H4 (cell line): Measurements from ENCODE around the gene RCAN1. TPM values are rescaled to one million over a fixed set of nuclear protein-coding genes. Genes with fewer than 3 reads are reported as not detected.

Experiments
- DNase-seq: peaks from one replicate; pipeline ENCODE4 v3.0.0-alpha.2; 2015; ENCODE audit warnings: low spot score
- total RNA-seq: library from RNA; depleted of rRNA; stranded (reverse); fragments of >200 nt; shearing (Covaris generic); gene quantifications from 2 replicates; pipeline ENCODE4 v1.2.3, GENCODE V29; 2014; rRNA removed

Gene RCAN1
- 43.7 and 52.2 TPM in 2 replicates for total RNA-seq

DNA sequence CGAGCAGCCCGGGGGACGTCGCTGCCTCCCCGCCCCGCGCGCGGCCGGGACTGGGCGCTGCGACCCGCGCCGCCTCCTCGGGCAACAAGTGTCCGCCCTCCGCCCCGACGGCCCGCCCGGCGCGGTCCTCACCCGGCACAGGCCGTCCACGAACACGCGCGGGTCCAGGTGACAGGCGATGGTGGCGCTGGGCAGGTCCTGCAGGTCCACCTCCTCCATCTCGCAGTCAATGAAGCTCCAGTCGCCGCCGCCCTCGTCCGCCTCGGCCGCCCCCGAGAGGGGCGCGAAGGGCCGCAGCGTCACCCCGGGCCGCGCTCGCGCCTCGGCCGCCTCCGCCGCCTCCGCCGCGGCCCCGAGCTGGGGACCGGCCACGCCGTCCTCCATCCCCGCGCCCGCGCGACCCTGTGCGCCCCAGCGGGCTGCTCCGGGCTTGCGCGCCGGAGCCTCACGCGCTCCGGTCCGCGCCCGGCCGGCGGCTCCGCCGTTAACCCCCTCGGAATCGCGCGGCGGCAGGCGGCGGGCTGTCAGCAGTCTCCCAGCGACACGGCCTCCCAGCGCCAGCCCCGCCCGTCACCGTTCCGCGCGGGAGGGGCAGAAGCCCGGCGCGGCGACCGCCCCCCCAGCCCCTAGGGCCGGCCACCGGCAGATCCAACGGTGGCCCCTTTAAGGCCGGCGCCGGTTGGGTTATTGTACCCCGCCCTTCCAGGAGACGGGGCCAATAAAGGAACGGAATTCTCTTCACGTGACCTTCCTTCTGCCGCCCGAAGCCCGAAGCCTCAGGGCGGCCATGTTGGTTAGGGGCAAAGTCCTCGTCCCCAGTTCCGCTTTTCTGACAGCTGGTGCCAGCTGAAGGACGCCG, at the start of gene RCAN1:
Gene RCAN1 (minus strand): TSS at position 486 of the 859 bp plus-strand sequence. CDS start 102 bp downstream, at position 384.
- DNase-seq = peak; percentile 95

DNA sequence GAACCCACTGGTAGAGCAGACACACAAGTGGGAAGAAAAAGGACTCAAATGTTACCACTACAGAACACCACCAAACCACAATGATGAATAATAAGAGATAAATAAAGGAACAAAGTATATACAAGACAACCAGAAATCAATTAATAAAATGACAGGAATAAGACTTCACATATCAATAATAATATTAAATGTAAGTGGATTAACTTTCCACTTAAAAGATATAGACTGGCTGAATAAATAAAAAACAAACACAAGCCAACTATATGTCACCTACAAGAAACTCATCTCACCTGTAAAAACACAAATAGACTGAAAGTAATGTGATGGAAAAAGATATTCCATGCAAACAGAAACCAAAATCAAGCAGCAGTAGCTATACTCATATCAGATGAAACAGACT, 46.9 kb upstream of the RCAN1 start:
- no peak for DNase-seq

DNA sequence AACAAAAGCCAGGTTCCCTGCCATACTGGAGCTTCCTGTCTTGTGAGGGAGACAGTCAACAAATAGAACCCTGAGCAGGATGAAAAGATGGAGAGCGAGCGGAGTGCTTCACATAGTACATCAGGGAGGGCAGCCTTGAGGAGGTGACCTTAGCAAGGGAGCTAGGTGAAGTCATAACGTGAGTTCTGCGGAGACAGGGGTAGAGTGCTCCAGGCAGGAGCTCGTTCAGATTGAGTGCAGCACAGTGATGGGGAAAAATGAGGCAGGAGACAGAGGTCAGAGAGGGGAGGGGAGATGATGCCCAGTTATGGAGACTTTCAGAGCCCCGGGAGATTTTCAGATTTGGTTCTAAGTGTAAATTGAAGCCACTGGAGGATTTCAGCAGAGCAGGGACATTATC, 38.6 kb upstream of the RCAN1 start:
- DNase-seq = no peak

DNA sequence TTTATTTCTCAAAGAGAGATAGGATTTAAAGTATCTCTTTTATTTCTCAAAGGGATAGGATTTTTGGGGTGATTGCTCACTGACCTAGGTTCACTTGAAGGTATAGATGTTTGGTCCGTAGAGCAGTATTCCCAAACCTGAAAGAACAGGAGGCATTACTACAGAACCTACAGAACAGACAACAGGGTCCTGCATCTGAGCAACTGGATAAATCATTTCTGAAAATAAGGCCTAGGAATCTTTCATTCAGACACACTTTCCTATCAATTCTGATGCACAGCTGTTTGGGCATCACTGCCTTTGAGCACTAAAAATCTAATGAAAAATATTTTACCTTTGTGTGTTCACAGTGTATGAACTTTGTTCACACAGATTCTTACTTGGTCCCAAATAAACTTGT, 36.7 kb upstream of the RCAN1 start:
- DNase-seq = no peak

DNA sequence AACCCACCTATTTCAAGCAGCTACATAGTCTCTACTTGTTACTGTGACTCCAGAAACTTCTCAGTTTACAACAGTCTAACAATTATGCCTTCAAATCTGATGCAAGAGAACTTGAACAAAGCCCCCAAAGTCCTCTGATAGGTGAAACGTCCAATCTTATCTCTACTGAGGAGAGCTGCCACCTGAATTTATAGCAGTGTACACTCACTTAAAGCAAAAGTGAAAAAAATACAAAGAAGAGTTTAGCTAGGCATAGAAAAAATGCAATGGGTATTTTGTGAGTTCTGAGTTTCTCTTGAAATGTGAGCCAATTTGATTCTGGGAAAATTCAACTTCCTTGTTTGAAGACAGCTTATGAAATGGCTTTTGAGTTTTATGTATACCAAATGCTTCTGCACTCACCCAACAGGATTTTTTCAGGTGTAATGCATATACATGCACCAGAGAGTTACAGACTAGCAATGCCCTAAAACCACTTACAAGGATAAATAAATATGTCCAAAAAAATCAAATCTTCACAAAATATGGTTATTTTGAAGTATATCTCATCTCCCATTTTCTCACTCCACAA, 36.0 kb upstream of the RCAN1 start:
- no peak for DNase-seq

DNA sequence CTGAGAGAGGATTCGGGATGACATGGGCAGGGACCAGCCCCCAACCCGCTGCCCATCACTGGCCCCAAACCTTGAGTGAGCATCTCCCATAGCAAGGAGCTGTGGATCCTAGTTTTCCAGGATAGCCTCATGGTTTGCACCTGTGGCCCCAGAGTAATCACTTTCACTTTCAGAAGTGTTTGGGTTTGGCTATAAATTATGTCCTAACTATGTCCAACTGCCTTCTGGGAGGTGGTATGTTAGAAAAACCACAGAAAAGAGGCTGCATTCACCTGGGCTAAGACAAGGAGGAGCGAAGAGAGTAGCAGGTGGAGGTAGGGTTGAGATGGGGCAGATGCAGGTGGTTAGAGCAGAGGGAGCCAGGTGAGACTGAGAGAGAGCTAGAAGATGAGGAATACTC, 34.5 kb upstream of the RCAN1 start:
- no peak for DNase-seq

DNA sequence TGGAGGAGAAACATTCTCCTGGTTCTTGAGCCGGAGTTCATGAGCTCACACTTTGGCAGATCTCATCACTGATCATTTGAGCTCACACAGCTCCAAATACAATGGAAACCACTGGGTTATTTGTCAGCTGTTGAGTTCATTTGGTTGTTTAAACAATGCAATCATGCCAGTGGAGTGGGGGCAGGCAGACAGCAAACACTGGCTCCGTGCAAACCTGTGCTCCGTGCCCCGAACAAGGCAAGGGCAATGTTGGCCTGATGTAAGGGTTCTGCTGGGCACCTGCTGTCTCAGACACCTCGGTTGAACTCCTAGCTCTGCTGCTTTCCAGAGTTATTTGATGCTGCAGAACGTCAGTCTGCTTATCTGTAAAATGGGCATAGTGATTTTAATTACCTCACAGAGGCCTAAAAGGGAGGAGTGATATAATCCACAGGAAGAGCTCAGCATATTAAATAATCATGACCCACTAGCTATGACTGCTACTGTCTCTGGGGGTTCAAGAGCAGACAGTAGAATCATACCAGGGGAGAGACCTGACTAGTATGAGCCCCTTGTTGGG, 33.9 kb upstream of the RCAN1 start:
- no peak for DNase-seq

DNA sequence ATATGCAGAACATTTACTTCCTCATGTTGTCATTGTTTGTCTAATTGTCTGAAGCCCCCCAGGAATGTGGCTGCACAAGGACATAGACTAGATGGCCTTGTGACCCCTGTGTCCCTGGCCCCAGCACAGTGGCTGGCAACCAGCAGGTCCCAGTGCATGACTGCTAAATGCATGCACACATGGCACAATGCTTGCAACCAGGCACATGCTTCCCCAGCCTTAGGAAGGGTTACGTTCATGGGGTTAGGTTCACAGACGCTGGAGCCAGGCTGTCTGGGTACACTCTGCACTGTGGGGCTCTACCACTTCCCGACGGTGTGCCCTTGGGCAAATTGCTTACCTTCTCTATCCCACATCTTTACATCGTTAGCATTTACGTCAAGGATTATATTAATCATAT, 32.6 kb upstream of the RCAN1 start:
- DNase-seq = no peak

DNA sequence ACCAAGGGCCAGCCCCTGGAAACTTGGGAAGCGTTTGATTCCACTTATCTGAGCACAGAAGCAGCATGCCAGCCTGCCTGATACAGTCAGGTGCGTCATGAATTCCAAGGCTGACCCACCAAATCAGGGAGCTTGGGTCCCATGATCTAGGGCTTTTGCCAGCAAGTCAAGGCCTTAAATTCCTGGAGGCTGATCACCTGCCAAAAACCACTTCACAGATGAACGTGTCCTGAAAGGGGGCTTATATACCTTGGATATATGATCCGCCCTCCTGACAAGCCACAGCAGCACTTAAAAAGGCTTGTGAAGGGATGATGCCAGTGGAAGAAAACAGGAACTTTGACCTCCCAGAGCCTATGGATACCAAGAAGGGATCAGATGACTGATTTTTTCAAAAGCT, 29.9 kb upstream of the RCAN1 start:
- no peak for DNase-seq

DNA sequence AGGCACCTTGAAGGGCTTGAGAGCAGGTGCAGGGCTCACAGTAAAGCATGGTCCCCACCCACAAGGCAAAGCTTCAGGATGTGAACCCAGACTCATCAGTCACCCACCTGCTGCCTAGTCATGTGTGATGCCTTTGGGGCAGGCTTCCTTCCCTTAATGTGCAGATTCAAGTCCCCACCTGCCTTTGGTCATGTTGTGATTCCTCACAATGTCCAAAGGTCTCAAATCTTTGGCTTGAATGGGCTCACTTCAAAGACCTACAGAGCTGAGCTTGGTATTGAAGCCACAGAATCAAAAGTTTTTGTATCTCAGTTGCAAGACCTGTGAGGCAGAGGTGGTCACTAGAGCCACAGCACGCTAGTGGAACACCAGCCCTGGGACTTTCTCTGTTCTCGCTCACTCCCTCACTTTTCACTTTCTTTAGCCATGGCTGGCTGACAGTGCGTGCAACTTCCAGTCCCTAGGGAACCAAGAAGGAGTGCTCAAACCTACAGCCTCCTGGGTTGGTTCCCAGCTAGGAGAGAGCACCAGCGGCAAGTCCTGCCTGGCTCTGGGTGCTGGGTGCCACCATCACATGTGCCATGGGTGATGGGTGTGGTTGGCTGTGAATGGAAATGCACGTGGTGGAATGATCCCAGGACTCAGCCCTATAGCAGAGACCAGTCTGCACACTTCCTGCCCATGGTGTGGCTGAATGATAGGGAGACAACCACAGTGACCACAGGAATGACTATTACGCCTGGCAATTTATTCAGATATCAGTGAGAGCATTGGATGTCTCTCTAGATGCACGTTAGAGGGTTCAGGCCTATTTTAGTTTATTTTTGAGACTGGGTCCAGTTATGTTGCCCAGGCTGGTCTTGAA, 27.5 kb upstream of the RCAN1 start:
- peak; percentile 78 for DNase-seq

DNA sequence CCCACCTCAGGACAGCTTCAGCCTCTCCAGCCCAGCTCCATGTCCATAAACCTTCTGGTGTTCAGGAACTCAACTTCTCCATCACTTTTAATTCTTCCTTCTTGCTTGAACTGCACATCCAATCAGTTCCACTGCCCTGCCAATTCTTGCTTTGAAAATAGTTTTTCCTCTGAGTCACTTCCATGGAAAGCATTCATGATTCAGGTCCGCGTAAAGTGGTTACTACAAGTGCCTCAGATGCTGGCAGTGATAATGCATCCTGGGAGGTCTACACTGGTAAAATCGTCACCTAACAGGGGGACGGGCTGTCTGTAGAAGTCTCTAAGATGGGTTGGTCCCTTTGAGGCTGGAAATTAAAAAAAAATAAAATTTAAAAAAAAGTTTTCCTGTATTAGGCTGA, 25.9 kb upstream of the RCAN1 start:
- DNase-seq = peak; percentile 85

DNA sequence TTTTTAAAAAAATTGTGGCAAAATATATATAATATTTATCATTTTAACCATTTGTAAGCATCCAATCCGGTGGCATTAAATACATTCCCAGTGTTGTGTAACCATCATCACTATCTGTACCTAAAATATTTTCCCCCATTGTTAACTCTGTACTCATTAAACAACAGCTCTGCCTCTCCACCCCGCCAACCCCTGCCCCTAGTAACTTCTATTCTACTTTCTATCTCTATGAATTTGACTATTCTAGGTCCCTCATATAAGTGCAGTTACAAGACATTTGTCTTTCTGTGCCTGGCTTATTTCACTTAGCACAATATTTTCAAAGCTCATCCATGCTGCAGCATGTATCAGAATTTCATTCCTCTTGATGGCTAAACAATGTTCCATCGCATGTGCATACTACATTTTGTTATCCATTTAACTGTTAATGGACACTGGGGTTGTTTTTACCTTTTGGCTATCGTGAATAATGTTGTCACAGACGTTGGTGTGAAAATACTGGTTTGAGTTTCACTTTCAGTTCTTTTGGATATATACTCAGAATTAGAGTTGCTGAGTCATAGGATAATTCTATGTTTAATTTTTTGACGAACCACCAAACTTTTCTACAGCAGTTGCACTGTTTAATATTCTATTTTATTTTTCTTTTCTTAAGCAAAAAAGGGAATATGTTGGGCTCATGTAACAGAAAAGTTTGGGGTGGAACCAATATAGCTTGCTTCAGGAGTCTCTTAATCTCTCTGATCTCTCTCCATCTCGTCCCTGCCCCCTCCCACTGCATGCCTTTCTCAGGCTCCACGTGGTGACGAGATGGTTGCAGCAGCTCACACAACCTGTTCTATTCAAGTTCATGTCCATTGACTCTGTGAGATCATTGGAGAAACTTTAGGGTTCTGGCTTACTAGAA, 25.2 kb upstream of the RCAN1 start:
- peak; percentile 71 for DNase-seq

DNA sequence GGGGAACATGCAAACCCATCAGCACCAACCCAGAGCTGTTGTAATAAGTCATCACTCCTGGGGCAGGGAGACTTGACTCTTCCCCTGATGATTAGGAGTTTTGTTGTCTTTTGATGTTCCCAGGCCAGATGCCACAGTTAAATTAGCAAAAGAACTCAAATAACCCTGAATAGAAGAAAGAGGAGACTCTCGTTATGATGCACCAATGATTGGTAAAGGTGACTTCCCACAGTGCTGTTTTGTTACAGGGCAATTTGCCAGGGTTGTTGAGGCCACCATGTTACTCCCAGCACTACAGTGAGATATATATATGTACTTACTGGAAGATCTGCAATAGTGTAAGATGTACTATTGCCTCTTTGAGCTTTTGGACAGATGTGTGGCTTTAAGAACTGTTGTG, 24.3 kb upstream of the RCAN1 start:
- DNase-seq = no peak

DNA sequence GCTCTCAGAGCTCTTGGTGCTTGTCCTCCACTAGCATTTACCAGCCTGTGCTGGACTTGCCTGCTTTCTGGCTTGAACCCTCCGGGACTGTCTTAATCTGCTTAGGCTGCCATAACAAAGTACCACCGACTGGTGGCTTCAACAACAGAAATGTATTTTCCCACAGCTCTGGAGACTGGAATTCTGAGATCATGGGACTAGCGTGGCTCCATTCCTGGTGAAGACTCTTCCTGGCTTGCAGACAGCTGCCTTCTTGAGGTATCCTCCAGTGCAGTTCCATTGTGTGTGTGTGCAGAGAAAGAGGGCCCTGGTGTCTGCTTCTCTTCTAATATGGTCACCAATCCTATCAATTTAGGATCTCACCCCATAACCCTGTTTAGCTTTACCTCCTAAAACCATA, 22.0 kb upstream of the RCAN1 start:
- DNase-seq = no peak

DNA sequence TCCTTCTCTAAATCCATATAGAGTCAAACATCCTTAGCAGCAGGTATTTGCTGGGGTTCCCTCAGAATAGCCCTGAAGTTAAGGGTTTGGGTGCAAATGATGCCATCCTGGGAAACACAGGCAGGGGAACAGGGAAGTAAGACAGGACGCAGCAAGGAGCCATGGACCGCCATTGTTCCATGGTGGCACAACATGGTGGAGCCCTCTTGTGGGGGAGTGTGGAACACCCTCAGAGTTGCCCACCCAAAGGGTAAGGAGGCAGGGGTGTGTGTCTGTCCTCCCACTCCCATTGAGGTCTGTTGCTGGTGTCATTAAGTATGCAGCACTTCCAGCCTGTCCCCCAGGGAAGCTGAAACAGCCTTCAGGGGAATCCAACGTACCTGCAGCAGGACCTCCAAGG, 20.4 kb upstream of the RCAN1 start:
- no peak for DNase-seq

DNA sequence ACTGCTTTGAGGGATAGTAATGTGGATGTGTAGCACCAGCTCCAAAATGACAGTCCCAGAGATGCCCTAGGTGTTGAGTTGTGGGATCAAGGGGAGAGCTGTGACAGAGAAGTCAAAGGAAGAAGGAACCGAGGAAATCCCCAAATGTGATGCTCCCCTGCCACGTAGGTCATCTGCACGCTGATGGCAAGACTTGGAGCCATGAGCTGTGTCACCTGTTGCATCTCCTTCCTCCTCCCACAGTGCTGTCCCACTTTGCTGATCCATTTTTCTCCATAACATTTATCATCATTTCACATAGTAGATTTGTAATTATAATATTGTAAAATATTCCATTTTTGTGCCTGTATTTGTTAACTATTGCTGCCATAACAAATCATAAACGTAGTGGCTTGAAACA, 17.6 kb upstream of the RCAN1 start:
- no peak for DNase-seq

DNA sequence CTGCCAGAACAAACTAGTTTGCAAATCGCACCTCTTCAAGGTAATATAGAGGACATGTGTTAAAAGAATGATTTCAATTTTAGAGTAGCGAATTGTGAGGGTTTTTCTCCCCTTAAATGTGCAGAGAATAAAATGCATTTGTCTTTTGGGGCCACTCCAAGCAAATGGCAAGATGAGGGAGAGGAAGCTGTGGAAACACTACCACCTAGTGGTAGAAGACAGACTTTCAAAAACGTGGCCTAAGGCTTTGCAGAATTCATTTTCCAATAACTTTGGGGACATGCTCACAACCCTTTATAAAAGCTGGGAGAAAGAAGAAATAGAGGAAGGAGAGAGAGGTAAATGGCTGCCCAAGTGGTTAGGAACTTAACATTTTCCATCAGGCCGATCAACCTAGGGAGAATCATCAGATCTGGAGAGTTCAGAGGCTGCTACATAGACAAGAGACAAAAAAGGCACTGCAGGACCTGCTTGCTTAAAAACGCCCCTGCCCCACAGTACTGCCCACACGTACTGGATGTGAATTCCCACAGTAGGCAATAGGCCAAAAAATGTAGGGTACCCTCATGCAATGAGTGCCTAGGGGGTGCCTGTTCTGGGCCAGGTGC, 15.7 kb upstream of the RCAN1 start:
- DNase-seq = peak; percentile 61

DNA sequence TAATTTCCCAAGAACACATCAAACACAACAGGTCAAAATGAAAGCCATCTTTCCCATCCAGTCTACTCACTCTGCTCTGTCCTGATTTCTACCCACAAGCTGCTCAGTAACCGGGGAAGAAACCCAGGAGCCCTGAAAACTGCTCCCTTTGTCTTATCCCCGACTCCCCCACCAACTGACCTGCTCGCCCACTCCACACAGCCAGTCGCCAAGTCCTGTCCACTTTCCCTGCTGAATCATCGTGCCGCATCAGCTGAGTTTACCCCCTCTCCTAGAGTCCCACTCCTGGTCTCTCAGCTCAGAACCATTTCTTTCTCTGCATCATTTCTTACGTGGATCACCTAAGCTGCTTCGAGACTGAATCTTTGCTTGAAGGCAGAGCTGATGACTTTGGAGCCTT, 11.2 kb upstream of the RCAN1 start:
- DNase-seq = no peak

DNA sequence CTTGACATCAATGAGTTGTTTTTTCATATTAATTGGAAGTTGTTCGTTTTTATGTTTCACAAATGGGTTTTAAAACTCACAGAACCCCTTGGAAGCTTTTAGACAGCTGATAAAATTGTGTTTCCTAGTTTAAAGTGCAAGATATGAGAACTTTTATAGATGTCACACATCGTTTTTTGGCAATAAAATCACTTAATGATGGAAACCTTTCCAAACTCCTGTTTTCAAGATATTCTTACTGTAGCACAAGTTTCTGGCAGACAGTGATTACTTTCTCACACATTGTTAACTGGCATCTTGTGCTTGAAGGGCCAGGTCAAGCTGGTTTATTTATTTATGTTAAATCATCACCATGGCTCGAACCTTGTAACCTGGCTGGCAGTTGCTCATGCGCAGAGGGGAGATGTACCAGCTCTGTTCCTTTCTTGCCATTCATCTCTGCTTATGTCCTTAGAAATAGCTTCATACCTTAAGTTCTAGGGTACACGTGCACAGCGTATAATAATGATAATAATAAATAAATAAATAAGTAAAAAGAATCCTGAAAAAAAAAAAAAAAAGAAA, 10.2 kb upstream of the RCAN1 start:
- DNase-seq = no peak

DNA sequence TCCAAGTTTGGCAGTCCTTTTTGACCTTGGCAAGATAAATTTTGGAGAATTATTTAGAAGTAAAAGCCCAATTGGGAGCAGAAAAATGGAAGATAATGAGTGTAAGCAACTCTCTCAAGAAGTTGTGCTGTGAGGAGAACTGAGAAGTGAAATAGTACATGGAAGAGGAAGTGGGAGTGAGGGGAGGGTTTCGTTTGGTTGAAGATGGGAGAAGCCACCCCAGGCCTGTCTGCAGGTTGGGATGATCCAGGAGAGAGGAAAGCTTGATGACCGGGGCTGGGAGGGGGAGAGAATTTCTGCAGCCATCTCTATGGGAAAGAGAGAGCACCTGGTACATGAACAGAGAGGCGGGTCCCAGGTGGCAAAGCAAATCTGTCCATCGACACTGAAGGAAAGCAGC, 8.6 kb upstream of the RCAN1 start:
- no peak for DNase-seq
